Caki2 (cell line): ENCODE results near the gene ADAT3. TPM values are rescaled to one million over a fixed set of nuclear protein-coding genes. Genes with fewer than 3 reads are reported as not detected.

ENCODE experiments used
- DNase-seq: peaks from one replicate; pipeline ENCODE4 v3.0.0-alpha.2; 2015; ENCODE audit warnings: low read depth
- in situ Hi-C: cut with HindIII; loops from 2 replicates; pipeline ENCODE4 v1.10.0; 2016; ENCODE audit warnings: low sequenced_read_pairs, low pct_unique_long_range_greater_than_20kb, mixed read lengths
- total RNA-seq: library from RNA; depleted of rRNA; stranded (reverse); fragments of >200 nt; shearing (Covaris generic); gene quantifications from 2 replicates; pipeline ENCODE4 v1.2.3, GENCODE V29; 2014; ENCODE audit warnings: low replicate concordance

Gene ADAT3
- total RNA-seq, 1 experiment from 2014 or later, result 4.7 TPM

GRCh38 chr19:1906985-1907562 is 1.9 kb downstream of the ADAT3 start:
- DNase-seq, result no peak
- in situ Hi-C loops, result no loop called here

GRCh38 chr19:1907563-1908363 is 2.6 kb downstream of the ADAT3 start:
- no peak for DNase-seq
- in situ Hi-C loops, result no loop called here

DNA sequence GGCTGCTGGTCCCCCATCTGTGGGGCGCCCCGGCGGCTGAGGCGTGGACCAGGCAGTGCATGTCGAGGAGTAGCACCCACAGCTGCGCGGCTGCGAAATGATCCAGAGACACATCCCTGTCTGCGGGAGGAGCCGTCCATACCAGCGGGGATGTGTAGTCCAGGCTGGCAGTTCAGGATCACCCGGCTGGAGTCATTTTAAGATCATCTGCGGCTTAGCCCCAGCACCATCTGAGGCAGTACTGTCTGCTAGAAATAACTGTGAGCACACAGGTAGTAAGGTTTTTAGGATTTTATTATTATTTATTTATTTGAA is 3.1 kb downstream of the ADAT3 start:
- in situ Hi-C loops, result no loop called here
- DNase-seq, result no peak

DNA sequence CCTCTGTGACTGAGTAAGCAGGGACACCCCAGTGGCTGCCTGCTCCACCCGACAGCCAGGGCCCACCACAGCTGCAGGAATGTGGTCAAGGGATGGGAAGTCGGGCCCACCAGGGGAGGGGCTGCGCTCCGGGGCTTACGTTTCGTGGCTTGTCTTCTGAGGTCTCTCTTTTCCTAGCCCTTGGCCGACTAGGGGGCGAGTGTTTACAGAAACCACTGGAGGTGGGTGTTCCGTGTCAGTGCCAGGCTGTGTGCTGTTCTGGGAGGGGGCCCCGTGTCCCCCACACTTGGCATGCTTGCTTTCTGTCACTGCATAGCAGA is 4.5 kb downstream of the ADAT3 start:
- no peak for DNase-seq
- in situ Hi-C loops, result no loop called here

GRCh38 chr19:1910177-1910576 is 5.0 kb downstream of the ADAT3 start:
- DNase-seq, result no peak

DNA sequence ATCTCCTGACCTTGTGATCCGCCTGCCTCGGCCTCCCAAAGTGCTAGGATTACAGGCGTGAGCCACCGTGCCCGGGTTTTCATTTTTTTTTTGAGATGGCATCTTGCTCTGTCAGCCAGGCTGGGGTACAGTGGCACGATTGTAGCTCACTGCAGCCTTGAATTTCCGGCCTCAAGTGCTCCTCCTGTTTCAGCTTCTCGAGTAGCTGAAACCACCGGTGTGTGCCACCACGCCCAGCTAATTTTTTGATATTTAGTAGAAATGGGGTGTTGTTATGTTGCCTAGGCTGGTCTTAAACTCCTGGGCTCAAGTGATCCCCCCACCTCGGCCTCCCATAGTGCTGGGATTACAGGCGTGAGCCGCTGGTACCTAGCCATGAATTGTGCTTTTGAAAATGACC is 5.9 kb downstream of the ADAT3 start:
- no peak for DNase-seq
- in situ Hi-C loops, result no loop called here

More at GRCh38 chr19:1910177-1910576, 5.0 kb downstream of the ADAT3 start:
- in situ Hi-C loops, result no loop called here

DNA sequence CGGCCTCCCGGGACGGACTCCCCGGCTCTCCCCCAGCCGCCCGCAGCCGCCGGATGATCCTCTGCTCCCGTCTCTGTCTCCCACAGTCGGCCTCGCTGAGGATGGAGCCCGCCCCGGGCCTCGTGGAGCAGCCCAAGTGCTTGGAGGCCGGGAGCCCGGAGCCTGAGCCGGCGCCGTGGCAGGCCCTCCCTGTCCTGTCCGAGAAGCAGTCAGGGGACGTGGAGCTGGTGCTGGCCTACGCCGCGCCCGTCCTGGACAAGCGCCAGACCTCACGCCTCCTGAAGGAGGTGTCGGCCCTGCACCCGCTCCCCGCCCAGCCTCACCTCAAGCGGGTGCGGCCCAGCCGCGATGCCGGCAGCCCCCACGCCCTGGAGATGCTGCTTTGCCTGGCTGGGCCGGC is 6.8 kb downstream of the ADAT3 start:
- in situ Hi-C loops, result no loop called here
- DNase-seq, result no peak

DNA sequence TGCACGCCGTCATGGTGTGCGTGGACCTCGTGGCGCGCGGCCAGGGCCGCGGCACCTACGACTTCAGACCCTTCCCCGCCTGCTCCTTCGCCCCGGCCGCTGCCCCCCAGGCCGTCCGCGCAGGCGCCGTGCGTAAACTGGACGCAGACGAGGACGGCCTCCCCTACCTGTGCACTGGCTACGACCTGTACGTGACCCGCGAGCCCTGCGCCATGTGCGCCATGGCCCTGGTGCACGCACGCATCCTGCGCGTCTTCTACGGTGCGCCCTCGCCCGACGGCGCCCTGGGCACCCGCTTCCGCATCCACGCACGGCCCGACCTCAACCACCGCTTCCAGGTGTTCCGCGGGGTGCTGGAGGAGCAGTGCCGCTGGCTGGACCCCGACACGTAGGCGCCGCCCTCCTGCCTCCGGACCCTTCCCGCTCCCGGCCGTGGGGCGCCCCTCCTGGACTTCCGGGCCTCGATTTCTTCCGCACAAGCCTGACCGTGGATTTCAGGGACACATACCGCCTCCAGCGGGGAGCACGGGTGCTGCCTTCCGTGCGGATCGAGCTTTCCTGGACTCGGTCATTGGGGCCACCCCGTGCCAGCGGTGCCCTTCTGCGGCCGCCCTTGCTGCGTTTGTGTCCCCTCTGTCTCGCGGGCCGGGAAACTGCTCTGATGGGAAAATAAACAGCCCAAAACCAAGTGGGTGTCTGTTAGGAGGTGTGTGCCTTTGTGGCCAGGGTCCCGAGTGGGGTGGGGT is 7.7 kb downstream of the ADAT3 start:
- in situ Hi-C loops, result no loop called here
- DNase-seq, result no peak

DNA sequence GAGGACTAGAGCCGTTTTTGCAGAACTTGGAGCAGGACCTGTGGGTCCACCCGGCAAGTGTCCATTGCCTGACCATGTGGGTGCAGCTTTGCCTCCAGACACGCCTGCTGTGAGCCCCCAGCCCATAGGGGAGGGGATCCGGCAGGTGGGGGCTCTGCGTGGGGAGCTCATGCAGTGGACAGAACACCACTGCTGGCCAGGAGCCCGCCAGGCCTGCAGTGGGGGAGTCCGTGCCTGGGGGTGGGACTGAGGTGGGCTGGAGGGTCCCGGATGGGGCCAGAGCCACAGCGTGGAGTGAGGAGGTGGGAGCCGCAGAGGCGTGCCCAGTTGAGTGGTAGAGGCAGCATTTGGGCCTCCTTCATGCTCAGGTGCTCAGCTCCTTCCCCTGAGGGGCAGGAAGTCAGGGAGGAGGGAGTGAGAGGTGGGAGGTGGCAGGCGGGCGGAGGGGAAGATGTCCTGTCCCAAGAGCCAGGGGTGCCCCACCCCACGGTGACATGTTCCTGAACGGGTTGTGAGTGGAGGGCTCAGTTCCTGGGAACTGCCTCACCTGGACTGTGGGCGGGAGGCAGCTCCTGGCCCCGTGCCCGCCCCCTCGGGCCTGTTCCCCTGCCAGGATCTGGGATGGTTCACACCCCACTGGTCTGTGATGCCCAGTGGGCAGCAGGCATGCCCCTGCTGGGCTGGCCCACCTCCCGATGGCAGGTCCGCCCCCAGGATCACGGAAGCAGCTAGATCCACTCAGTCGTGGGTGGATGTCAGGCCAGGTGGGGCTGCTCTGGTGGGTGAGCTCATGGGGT is 8.8 kb downstream of the ADAT3 start:
- in situ Hi-C loops, result no loop called here
- no peak for DNase-seq

- in situ Hi-C loops, result no loop called here
- no peak for DNase-seq
Observed at GRCh38 chr19:1914826-1915341, 9.7 kb downstream of the ADAT3 start.

- DNase-seq, result no peak
- in situ Hi-C loops, result no loop called here
Observed at GRCh38 chr19:1917146-1917545, 11.9 kb downstream of the ADAT3 start.

GRCh38 chr19:1917926-1918325 is 12.7 kb downstream of the ADAT3 start:
- in situ Hi-C loops, result no loop called here
- no peak for DNase-seq

- no peak for DNase-seq
- in situ Hi-C loops, result no loop called here
Observed at GRCh38 chr19:1918975-1919374, 13.8 kb downstream of the ADAT3 start.

- in situ Hi-C loops, result no loop called here
- no peak for DNase-seq
Observed at GRCh38 chr19:1920644-1921043, 15.4 kb downstream of the ADAT3 start.

GRCh38 chr19:1921326-1921725 is 16.1 kb downstream of the ADAT3 start:
- in situ Hi-C loops, result no loop called here

GRCh38 chr19:1921825-1922224 is 16.6 kb downstream of the ADAT3 start:
- no peak for DNase-seq
- in situ Hi-C loops, result no loop called here

More at GRCh38 chr19:1921326-1921725, 16.1 kb downstream of the ADAT3 start:
- DNase-seq, result no peak

- in situ Hi-C loops, result no loop called here
- no peak for DNase-seq
Observed at GRCh38 chr19:1922803-1923202, 17.6 kb downstream of the ADAT3 start.

GRCh38 chr19:1923319-1923718 is 18.1 kb downstream of the ADAT3 start:
- in situ Hi-C loops, result no loop called here

More at GRCh38 chr19:1923319-1923718, 18.1 kb downstream of the ADAT3 start:
- no peak for DNase-seq
